Effector CD8-positive, alpha-beta T cell (primary cell): ENCODE measurements around the gene ADARB2.
A peak's percentile ranks its signal among the peaks of the same experiment; 100 is the strongest.
"Not testable (repeated sequence)": the region's sequence is repeated elsewhere in the genome, so short reads cannot be mapped to it uniquely, and the experiment has no call there.

Experiments
- DNase-seq: peaks from one replicate; lab custom pipeline; 2025; lab: John Stamatoyannopoulos, UW

ADARB2 gene

DNA sequence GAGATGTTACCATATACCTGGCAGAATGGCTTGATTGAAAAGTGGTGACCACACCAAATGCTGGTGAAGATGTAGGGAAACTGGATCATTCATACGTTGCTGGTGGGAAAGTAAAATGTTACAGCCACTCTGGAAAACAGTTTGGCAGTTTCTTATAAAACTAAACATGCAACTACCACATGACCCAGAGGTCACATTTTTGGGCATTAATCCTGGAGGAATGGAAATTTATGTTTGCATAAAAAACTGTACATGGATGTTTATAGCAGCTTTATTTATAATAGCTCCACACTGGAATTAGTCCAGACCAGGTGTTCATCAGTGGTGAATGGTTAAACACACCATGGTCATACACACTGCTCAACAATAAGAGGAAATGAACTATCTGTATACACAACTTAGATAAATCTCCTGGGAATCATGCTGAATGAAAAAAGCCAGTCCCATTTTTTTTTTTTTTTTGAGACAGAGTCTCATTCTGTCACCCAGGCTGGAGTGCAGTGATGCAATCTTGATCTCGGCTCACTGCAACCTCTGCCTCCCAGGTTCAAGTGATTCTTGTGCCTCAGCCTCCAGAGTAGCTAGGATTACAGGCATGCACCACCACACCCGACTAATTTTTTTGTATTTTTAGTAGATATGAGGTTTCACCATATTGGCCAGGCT is 309.7 kb downstream of the ADARB2 start:
- DNase-seq: not testable (repeated sequence)

DNA sequence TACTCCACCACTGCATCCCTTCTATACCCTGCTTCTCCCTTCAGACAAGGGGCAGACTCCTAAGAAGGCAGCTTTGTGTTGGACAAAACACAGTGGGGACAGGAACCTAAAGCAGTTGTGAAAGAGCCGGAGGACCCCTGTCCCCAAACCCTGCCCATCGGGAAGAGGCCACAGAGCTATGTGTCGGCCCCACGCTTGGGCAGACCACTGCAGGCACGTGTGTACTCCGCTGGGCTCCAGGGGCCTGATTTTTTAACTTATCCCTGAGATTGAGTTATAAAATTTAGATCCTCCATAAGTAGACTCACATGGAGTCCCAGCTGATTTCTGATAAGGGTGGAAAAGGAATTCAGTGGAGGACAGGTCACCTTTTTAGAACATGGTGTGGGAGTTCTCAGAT is 310.5 kb downstream of the ADARB2 start:
- no peak for DNase-seq

DNA sequence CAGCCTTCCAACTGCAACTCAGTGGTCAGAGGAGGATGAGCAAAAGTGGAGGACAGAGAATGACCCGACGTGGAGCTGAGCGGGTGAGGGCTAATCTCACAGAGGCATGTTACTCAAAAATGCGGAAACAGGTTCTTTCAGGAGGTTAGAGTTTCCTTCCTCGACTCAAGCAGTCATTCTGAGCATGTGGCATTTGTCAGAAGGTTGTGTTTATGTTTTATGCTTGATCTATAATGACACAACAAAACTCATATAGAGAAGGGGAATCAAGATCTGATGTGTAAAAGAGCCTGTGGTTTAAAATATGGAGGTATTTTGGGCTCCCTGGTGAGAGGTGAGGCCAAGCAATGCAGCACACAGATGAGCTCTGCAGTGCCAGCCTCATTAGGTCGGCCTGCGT is 311.4 kb downstream of the ADARB2 start:
- DNase-seq: no peak

DNA sequence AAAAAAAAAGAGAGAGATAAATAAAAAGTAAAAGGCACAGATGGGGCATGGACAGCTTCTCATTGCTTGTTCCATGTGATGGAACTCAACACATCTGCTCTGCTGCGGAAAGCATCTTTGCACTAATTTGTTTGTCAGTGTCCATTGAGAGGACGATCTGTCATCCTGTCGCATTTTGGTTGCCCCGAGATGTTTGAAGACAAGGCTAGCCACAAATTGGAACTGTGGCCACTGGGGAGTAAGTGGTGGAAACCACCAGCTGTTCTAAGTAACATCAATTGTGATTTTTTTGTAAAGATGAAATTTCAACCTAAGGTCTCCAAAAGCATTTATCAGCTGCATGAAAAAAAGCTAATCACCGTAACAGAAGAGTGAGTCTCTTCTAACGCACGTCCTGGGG is 312.7 kb downstream of the ADARB2 start:
- no peak for DNase-seq

DNA sequence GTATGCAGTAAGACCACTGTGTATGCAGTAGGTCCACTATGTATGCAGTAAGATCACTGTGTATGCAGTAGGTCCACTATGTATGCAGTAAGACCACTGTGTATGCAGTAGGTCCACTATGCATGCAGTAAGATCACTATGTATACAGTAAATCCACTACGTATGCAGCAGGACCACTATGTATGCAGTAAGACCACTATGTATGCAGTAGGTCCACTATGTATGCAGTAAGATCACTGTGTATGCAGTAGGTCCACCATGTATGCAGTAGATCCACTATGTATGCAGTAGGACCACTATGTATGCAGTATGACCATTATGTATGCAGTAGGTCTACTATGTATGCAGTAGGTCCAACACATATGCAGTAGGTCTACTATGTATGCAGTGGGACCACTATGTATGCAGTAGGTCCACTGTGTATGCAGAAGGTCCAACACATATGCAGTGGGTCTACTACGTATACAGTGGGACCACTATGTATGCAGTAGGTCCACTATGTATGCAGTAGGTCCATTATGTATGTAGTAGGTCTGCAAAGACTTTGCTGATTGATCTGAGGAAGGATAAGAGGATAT is 313.6 kb downstream of the ADARB2 start:
- no peak for DNase-seq

DNA sequence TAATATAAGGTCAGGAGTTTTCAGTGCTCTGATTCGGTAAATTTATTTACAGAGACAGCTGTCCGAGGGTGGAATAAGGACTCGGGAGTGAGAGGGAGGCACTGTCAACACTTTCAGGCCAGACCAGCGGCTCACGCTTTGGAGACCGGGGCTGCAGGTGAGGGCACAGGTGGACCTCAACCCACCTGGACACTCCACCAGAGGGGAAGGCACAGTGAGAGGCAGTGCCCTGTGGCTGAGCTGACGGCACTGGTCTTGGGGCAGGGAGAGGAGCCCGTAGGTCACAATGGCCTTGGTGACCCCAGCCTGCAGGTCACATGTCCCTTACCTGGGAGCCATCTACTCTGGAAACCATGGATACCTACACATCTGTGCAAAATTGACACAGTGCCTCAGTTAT is 315.1 kb downstream of the ADARB2 start:
- no peak for DNase-seq

GRCh38 chr10:1420661-1421362 is 316.5 kb downstream of the ADARB2 start:
- peak; percentile 14 for DNase-seq

- DNase-seq: no peak
These were observed 317.3 kb downstream of the ADARB2 start for GRCh38 chr10:1419796-1420610.

DNA sequence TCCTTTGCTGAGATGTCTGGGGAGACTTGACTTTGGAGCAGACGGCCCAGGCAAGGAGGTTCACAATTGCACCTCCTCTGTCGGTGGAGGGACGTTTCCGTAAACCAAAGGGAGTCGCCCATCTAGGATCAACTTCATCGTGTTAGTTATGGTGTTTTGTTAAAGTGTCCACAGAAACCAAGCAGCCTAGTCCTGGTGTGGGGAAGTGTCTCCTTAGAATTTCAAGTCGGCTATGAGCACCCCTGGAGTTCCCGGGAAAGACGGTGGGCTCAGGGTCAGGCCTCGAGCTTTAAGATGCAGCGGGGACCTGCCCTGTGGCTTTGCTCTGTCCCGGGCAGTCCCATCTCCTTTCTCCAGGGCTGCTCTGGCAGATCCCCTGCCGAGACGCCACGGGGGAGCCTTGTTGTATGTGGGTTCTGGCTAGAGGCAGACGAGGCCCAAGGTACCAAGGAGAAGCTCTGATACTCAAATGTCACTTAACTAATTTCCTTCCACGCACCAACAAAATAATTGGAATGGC is 319.2 kb downstream of the ADARB2 start:
- DNase-seq: no peak

GRCh38 chr10:1417574-1417973 is 319.8 kb downstream of the ADARB2 start:
- no peak for DNase-seq

DNA sequence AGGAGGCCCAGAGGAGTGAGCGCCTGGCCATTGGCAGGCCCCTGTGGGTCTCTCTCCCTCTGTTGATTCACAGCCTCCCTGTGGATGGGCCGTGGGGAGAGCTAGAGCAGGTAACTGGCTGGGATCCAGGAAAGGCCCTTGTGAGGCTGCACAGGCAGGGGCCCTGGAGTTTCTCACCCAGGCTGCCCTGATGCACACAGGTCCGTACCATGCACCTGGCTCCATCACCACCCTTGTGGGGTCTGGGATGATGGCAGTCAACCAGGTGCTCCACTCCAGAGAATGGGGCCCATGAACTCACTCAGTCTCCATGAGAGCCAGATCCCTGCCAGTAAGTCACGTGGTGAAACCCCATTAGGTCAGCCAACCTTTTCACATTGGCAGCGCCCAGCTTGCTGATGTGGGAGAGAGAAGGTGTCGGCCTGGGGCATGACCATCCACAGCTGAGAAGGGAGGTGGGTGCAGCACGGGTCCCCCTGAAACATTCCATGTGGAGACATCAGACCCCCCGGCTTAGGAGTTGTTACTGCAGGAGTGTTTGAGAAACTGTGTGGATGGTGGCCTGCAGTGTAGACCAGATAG is 320.8 kb downstream of the ADARB2 start:
- DNase-seq: no peak

- DNase-seq: no peak
These were observed 322.4 kb downstream of the ADARB2 start for GRCh38 chr10:1414893-1415292.

DNA sequence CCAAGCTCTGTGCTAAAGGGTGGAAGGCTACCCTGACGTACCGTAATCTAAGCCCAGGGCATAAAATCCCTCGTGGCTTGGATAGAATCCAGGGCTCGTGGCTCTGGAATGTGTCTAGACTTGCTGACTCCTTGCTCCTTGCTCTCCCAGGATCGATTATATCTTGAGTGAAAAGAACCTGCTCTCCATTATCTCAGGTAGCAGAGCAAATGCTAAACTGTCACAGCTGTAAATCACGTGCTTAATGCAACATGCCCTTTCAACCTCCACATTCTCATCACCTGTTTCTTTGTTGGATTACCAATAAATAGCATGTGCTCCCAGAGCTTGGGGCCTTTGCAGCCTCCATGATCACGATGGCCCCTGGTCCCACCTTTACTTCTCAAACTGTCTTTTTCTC is 323.0 kb downstream of the ADARB2 start:
- not testable (repeated sequence) for DNase-seq

GRCh38 chr10:1413823-1414222 is 323.5 kb downstream of the ADARB2 start:
- no peak for DNase-seq

DNA sequence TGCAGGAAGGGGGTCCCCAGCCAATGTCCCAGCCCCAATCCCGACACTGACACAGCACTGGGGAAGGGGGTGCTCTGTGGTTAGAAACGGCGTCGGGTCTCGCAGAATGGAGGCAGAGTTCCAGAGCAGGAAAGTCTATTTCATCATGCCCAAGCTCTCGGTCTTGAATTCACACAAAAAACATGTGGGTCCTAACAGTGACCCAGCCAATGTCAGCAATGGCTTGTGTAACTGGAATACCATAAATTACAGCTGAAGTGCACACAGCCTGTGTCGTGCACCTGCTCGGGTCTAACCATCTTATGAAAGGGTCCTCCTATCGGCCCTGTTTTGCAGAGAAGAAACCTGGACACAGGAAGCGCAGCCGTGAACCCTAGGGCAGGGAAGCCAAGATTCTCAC is 324.1 kb downstream of the ADARB2 start:
- DNase-seq: no peak

DNA sequence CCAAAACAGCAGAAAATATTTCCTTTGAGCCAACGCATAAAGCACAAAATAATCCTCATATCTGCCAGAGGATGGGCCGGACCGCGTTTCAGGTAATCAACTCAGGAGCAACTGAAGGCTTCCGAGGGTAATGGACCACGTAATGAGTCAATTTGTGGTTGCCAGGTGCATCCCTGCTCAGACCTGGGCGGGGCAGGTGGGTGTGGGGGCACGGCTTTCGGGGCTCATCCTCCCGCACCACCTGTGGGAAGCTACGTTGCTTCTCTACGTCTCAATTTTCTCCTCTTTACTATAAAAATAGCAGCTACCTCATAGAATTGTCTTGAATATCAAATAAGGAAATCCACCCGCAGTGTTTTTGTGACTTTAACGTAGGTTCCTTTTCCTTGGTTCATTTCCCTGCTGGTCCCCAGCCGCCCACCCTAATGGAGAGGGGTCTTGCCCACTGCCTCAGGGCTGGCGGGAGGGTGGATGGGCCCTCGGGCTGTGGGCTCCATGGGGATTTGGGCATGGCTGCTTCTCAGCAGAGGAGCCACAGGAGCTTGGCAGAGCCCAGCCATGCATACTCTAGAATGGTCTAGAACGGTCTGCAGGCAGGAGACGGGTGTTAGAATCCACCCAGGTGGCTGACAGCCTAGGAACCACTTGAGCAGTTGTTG is 324.7 kb downstream of the ADARB2 start:
- DNase-seq: no peak

- DNase-seq: no peak
These were observed 325.4 kb downstream of the ADARB2 start for GRCh38 chr10:1411956-1412355.

- no peak for DNase-seq
These were observed 325.9 kb downstream of the ADARB2 start for GRCh38 chr10:1411451-1411850.

DNA sequence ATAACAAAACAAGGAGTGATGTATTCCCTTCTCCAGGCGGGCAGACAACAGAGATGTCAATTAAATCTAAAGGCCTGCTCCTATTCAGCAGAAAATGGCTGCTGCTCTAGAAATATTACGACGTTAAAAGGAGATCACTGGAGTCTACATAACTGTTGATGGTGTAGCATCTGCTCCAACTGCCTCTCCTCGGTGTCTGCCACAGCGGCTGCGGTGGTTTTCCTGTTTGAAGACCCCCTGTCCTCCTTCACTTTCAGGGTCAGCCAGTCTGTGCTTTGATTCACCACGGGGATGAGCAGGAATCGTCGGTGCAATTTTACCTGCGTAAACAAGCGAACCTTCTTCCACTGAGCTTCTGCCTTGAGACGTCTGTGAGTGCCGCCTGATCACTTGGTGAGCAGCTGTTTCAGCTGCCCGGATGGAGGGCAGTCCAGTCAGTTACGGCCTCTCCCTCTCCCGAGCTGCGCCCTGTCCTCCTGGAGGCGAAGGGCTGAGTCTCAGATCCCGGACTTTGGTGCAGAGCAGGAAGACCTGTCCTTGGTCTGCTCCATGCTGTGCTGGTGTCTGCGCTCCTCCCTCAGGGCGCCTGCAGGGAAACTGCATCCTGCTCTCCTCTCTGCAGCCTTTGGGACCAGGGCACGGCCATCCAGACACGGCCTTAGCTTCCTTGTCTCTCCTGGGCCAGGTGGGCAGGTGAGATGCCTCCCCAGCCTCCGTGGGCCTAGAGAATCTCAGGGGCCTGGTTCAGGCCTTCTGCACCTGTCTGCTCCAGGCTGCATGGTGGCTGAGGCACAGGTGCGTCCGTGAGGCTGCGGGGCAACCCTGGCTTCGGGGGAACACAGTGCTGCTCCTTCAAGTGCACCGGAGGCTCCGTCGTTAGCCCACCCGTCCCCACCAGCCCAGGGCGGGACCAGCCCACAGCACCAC is 326.6 kb downstream of the ADARB2 start:
- no peak for DNase-seq

- no peak for DNase-seq
These were observed 327.3 kb downstream of the ADARB2 start for GRCh38 chr10:1410032-1410431.
